Activated CD4-positive, alpha-beta T cell treated with anti-CD3 and anti-CD28 coated beads, Interleukin-2, Interleukin-4, amounts not matched to agents 100 ng/mL and 50 ng/mL, durations not matched to agents 16 hours and 8 hours (primary cell): ENCODE results near the gene FAM219A.
"Not testable (repeated sequence)": the region's sequence is repeated elsewhere in the genome, so short reads cannot be mapped to it uniquely, and the experiment has no call there.

Experiments
- DNase-seq: peaks from one replicate; pipeline ENCODE4 v3.0.0-alpha.2; 2020; ENCODE audit warnings: low spot score

Gene FAM219A

DNA sequence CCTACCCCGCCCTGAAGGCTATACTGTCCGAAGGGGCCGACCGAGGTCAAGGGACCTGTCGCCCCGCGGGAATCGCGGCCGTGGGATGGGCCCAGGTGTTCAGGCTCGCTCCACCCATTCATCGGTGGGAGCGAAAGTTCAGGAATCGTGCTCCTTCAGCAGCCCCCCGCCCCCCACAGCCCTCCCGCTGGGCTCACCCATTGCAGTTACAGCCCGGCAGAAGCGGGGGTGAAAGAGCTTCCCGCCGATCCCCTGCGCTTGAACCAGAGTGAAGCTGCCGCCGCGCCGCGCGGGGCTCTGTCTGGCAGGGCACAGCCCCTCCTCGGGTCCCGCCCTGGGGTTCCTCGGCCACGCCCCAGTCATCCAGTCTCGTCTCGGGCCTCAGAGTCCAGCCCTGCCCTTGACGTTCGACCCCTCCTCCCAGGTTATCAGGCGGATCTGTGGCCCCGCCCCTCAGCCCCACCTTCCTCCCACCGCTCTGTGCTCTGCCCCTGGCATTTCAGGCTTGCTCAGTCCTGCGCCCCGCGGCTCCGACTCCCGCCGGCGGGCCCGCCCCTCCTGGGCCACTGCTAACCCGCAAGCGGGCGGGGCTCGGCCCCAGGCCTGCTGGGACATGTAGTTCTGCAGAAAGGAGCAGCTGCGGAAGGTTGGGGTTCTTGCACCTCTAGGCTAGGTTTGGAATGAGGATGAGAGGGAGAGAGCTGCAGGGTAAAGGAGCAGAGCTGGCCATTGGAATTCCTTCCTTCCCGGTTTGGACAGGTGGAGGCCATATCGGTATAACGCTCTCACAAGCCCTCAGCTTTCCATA is 81.6 kb downstream of the FAM219A start, which contains the start of gene MYORG:
Gene MYORG (minus strand): TSS at position 303 of the 808 bp plus-strand sequence. CDS start 3,955 bp downstream, outside the sequence.
- DNase-seq: peak; percentile 97

GRCh38 chr9:34375901-34376595 is 82.3 kb downstream of the FAM219A start:
- peak; percentile 50 for DNase-seq

- DNase-seq: no peak
These were observed 83.3 kb downstream of the FAM219A start for GRCh38 chr9:34374905-34375552.

DNA sequence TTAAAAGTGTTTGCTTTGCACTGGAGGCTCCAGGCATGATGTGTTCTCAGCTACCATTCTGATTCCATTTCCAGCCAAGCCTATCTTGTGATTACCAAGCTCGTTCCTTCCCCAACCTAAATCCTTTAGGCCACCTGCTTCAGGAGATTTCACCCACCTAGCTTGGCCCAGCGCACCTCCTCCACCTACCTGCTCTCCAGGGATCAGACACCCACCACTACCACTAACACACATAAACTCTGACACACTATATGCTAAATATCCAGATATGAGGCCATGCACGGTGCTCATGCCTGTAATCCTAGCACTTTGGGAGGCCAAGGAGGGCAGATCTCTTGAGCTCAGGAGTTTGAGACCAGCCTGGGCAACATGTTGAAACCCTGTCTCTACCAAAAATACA is 84.0 kb downstream of the FAM219A start:
- no peak for DNase-seq

- DNase-seq: no peak
These were observed 84.6 kb downstream of the FAM219A start for GRCh38 chr9:34373749-34374148.

DNA sequence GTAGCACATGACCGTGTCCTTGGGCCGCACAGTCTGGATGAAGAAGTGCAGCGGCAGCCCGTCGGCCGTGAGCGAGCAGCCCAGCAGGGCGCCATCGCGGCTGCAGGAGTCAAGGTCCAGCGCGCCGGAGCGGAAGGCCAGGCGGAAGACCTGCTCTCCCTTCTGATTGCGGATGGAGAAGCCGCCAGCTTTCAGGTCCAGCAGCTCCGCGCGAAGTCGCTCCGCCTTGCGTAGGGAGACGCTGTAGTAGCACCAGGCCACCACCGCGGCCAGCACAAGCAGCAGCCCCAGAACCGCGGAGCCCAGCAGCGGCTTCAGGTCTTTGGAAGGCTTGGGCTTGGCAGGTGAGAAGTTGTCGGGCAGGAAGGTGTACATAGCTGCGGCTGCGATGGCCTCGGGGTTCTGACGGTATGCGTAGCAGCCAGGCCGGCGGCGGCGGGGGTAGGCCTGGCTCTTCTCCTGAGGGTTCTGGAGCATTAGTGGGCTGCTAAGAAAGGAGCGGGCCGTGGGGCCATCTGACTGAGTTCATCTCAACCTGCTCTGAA is 85.8 kb downstream of the FAM219A start:
- no peak for DNase-seq

DNA sequence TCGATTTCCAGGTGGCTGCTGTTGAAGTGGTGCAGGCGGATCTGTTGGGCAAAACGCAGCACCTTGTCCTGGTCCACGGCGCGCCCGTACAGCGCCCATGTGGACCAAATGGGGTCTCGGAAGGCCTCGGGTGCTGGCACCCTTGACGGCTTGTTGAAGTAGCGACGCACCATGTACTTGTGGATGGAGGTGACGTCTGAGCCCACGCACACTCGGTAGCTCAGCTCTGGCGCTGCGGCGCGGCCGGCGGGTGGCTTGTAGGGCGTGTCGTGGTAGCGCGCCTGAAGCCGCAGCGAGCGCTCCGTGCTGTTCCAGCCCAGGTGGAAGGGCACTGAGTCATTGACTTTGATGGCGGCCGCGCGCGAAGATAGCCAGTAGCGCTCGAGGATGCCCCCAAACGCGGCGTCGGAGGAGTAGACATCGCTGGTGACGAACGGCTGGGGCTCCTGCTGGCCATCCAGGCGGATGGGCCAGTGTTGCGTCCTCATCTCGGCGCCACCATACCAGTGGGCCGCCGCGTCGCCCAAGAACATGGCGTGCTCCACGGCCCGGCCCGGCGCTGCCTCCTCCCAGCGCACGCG is 86.4 kb downstream of the FAM219A start:
- DNase-seq: no peak

DNA sequence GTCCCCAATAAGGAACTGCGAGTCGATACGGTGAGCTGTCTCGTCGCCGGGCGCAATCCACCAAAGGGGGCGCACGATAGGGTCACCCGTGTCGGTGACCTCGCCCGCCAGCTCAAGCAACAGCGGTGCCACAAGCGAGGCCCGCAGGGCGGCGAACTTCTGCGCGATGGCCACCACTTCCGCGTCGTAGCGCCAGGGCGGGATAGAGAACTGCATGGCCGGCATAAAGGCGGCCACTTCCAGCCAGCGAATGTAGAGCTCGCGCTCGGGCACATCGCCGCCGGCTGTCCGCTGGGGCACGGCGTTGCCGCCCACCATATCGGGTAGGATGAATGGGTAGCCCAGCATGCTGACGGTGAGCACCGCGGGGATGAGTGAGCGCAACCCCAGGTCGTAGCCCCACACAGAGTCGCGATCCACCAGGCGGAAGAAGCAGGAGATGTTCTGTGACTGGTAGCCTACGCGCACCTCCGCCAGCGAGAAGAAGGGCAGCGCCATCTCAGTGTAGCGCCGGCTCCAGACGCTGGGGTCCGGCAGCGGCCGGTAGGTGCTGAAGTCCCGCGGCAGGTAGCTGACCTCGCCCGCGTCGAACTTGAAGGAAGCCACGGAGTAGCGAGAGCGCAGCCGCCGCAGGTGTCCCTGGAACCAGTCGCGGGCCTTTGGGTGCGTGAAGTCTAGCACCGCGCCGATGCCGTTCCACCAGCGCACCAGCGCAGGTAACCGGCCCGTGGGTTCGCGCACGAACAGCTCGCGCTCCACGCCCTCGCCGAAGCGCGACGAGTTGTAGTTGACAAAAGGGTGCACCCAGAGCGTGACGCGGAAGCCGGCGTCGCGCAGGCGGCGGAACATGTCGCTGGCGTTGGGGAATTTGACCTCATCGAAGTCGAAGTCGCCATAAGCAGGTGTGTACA is 87.1 kb downstream of the FAM219A start:
- DNase-seq: no peak

GRCh38 chr9:34370335-34370969 is 87.9 kb downstream of the FAM219A start:
- DNase-seq: no peak

- no peak for DNase-seq
These were observed 88.7 kb downstream of the FAM219A start for GRCh38 chr9:34369636-34370035.

DNA sequence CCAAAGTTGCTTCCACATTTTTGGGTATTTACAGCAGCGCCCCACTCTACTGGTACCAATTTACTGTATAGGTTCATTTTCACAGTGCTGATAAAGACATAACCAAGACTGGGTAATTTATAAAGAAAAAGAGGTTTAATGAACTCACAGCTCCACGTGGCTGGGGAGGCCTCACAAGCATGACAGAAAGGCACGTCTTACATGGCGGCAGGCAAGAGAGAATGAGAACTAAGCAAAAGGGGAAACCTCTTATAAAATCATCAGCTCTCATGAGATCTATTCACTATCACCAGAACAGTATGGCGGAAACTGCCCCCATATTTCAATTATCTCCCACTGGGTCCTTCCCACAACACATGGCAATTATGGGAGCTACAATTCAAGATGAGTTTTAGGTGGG is 89.6 kb downstream of the FAM219A start:
- not testable (repeated sequence) for DNase-seq

GRCh38 chr9:34367751-34368410 is 90.5 kb downstream of the FAM219A start:
- not testable (repeated sequence) for DNase-seq

- DNase-seq: no peak
These were observed 92.0 kb downstream of the FAM219A start for GRCh38 chr9:34366365-34366764.

- no peak for DNase-seq
These were observed 93.1 kb downstream of the FAM219A start for GRCh38 chr9:34365282-34365681.

DNA sequence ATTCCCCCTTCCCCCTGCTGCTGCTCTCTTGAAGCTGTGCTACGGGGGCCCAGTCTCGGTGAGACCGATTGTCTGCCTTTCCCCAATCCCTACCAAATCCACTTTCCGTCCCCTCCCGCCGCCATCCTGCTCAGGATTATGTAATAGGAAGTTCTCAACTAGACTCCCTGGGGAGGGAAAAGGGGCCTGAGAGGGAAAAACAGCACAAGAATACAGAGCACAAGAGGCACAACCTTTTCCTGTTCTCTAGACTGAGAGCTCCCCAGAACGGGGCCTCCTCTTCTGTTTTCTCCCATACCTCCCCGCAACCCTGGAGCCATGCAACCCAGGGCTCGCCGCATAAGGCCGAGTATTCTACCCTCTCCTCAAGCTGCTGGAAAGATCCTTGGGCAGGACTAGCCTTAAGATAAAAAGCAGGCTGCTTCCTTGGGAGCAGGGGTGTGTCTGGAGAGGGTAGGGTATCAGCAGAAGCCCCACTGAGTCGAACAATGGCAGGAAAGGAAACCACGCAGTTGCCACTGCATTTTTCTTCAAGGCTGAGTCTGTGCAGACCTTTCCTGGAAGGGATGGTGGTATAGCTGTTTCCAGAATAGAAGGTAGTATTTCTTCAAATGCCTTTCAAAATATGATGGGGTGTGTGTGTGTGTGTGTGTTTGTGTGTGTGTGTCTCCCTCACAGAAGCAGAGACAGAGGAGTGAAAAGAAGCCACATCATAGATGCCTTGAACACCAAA is 94.6 kb downstream of the FAM219A start:
- no peak for DNase-seq

- no peak for DNase-seq
These were observed 95.7 kb downstream of the FAM219A start for GRCh38 chr9:34362614-34363214.

DNA sequence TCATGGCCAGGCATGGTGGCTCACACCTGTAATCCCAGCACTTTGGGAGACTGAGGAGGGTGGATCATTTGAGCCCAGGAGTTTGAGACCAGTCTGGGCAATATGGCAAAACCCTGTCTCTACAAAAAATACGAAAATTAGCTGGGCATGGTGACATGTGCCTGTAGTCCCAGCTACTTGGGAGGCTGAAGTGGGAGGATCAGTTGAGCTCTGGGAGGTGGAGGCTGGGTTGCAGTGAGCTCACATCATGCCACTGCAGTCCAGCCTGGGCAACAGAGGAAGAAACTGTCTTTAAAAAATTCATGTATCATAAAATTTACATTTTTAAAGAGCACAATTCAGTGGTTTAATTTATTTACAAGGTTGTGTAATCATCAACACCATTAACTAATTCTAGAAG is 105.4 kb downstream of the FAM219A start:
- DNase-seq: not testable (repeated sequence)

GRCh38 chr9:34352122-34352652 is 106.2 kb downstream of the FAM219A start:
- DNase-seq: not testable (repeated sequence)

- DNase-seq: no peak
These were observed 109.0 kb downstream of the FAM219A start for GRCh38 chr9:34349324-34349723.
